GM18508 (cell line): ENCODE data around the gene RGS10.

Source experiments
- ATAC-seq: cut with Tn5 transposase; IDR thresholded peaks from one replicate; pipeline ENCODE4 v1.9.1; 2021; ENCODE audit warnings: moderate number of reproducible peaks; ENCODE audit not compliant: insufficient read depth, unreplicated experiment

The RGS10 gene

DNA sequence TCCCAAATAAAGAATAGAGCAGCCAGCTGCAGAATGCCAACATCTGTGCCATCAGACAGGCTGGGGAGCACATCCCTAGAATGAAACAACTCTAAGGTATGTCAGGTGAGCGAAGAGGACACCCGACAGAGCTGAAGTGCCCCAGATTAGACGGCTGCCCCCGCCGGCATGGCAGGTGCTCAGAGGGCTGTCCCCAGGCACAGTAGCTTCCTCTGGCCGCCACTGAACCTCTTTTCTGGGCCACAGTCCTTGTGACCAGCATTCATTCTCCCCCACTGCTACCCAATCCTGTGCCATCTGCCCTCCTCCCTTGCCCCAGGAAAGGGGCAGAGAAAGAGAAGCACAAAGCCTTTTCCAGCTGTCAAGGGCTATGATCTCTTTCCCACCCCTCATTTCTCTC lies 41.7 kb downstream of the RGS10 start:
- no peak for ATAC-seq

DNA sequence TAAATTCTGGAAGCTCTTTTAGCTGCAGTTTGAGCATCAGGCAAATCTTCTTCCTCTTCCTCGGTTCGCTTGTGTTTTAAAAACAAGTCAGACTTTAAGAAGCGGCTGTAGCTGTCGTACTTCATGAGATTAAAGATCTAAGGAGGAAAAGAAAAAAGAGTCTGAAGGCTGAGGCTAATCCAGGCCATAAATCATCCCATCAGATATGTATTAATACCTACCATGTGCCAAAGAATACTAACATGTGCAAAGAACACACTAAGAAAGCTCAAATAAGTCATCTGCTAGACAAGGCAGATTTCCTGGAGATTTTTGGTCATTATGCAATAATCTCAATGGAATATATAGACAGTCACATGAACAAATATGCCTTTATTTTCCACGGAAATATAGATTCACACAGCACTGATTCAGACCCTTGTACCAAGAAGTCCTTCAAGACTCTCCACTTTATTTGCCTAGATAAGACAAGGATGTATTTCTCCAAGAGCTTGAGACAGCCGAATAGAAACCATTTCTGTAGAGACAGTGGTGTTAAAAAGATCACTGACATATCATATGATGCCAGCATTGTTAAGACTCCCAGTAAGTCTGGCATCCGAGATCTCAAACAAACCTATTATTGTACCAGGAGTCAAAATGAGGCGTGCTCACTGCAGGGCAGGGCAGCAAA lies 42.3 kb downstream of the RGS10 start:
- no peak for ATAC-seq

DNA sequence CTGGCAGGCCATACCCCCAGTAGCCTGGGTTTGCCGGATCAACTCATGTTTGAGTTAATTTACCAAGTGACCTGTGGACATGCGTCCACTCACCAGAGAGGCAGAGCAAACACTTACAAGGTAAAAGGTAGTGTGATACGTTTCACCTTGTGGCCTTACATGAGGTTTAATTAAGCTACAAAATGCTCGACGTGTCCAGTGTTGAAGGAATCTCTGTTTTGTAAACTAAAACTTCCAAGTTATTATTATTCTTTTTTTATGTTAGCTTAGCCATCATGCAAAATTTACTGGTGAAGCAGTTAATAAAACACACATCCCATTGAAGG lies 42.9 kb downstream of the RGS10 start:
- no peak for ATAC-seq

DNA sequence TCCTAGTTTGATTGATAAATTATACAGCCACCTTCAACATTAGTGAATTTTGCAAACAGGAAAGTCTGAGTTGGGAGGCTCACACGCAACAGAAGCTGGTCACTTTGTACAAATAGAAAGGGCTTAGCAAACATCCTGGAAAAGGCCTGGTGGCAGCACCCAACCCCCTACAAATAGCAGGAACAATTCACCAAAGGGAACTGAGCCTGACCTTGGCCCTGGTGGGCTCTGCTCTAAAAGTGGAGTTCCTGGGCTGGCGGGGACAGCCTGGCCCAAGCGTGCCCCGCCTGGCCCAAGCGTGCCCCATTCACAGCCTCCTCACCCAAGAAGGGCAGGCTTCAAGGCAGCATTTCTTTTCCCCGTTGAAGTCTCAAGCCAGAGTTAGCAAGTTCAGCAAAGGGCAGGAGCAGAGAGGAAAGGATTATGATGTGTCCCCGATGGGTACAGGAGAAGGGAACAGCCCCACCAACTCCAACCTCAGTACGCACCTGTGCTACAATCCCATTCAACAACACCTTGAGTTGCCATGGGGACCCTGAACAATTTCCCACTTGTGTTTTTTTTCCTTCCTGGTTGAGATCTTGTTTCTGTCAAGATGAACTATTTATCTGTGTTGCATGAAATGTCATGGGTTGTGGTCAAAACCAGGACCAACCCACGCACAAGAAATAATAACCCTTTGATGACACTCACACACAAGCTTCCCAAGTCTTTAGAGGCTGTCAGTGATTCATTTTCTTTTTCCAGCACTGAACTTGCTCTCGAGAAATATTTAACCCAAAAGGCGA lies 43.4 kb downstream of the RGS10 start:
- no peak for ATAC-seq

DNA sequence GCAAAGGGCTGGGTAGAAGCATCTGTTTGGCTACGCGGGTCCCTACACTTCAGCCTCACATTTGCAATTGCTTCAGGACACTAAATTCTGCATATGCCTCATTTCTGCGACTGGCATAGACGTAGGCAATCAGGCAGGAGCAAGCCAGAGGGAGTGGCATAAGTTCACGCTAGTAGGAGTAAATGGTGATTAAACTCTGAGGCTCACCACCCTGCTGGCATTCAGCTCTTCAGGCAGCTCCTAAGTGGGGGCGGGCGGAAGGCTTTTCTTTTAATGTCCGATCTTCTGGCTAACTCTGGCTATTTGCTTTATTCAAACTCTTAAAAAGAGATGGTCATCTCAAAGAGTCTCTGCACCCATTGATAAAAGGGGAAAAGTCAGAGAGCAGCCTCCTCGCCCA lies 45.3 kb downstream of the RGS10 start:
- ATAC-seq: no peak

DNA sequence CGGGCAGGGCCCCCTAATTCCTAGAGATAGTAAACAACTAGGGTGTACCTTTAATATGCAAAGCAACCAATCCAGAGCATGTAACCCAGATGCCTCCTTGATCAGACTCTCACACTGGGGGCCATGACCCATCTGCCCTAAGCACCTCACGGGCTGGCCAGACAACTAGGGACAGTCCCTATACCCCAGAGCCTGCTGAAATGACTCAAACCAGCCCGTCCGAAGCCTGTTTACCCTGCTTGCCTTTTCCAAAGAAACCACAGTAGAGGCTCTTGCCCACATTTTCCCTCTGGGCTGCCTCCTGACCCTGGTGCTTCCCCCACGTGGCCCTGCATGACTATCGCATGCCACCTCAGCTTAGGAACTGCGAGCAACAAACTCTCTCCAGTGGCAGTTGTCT lies 46.2 kb downstream of the RGS10 start:
- peak; percentile 71 for ATAC-seq

DNA sequence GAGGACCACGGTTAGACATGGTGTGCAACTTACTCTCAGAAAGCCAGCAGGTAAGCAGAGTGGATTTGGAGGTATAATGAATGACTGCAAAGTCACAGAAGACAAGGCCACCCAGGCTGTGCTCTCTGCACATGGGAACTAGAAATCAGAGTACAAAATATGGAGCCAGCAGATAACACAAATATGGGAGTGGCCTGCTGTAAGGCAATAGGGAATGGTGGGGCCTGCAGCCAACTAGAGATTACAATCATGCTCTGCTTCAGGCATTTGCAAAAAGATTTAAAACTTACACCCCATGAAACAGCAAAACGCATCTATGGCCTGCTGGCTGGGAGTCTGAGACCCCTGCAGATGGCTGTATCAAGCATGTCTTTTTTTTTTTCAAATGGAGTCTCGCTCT lies 47.0 kb downstream of the RGS10 start:
- ATAC-seq: no peak

DNA sequence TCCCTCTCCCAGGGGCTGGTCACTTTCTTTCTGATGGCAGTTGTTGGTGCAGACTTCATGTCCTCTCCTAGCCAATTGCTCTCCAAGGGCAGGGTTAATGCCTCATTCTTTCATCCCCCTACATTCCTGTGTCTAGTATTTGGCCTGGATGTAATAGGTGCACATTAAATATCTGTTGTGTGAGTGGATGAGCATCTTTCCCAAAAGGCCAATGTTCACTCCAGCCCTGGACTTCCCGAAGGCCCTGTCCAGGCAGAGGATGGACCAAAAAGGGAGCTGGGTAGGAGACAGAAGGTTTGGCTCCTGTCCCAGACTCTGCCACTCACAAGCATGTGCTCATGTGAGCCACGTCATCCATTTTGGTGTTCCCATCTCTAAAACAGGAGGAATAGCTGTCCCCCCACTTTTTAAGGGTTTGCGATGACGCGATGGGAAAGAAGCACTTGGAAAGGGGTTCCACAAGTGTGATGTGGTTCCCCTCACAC lies 47.5 kb downstream of the RGS10 start:
- ATAC-seq: no peak

DNA sequence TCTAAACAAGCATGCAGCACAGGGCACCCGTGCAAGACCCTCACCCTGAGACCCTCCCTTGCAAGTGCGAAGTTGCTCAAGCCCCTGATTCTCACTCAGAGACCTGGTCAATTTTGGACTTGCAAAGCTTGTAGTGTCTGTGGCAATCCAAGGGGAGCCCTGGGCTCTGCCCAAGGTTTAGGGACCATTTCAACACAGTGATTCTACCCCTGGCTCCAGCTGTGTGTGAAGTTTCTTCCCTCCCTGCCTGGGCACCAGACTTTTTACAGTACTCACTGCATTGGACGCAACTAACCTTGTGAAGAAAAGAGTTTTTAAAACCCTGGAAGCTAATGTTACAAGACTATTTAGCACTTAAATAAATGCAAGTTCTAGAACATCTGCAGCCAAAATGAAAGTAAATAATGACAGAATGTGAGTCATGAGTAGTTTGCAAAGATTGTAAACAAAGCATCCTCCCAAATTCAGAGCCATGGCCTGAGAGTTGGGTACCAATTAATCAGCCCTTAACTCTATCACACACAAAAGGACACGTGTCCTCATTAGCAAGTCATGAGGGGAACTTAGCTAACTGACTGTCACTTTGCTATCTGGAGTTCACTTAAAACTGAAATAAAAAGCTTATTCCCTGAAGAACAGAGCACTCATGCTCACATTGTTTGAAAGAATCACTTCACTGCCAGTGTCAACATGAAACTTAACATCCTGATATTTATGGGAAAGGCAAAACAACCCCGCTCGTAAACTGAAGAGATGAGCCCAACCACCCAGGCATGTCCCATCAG lies 48.1 kb downstream of the RGS10 start:
- ATAC-seq: no peak

DNA sequence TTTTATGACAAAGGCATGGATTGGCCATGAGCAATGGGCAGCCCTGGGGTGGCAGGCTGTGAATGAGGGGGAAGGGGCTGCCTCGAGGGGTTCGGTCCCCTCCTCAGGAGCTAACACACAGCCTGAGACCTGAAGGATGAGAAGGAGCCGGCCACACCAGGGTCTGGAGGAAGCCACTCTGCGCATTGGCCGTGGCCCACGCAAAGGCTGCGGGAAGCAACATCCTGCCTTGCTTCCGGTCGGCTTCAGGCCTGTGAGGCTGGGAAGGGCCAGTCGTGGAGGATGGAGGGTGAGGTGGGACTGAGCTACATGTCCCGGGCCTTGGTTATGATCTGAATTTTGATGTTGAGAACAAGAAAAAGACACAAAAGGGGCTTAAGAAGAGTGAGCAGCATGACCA lies 49.4 kb downstream of the RGS10 start:
- no peak for ATAC-seq

DNA sequence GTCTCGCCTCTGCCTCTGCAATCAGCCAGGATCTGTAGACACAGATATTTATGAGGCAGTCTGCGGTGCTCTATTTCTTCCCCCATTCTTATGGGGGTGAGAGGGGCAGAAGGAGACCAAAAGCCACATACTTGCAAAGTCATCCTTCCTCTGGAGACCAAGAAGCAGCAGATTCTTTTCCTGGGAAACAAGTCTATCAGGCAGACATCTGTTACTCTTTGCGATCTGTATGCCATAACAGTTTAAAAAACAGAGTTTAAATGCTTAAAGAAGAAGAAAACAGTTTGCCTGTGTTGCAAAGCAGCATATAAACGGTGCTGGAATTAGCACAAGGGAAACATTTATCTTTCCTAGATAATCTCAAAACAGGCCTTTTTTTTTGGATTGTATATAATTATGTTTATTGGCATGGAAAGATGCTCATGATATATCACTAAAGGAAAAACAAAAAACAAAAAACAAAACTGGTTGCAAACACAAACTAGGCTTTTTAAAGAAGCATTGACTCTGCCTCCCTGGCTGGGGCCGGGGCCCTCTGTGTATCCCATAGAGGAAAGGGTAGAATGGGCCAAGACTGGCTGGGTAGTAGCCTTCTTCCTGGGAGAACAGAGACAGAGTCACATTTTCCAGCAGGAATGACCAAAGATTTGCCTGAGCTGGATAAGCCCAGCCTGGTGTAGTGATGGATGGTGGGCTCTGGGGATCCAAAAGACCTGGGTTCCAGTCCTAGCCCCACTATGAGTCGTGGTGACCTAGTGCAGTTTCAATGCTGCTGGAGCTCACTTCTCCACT lies 50.4 kb downstream of the RGS10 start:
- no peak for ATAC-seq

DNA sequence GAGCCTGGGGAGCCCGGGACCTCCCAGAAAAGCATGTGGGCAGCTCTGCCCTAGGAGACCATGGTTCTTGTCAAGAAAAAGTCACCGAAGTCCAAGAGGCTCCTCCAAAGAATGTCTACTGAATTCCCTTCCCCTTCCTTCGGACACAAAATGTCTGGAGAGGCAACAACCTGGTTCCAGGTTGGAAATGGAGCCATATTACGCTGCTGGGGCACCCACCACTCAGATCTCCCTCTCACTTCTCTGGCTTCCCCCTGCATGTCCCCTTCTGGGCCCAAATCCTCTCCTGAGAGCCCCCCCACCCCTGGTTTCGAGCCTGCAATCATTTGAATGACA lies 52.6 kb downstream of the RGS10 start:
- no peak for ATAC-seq

DNA sequence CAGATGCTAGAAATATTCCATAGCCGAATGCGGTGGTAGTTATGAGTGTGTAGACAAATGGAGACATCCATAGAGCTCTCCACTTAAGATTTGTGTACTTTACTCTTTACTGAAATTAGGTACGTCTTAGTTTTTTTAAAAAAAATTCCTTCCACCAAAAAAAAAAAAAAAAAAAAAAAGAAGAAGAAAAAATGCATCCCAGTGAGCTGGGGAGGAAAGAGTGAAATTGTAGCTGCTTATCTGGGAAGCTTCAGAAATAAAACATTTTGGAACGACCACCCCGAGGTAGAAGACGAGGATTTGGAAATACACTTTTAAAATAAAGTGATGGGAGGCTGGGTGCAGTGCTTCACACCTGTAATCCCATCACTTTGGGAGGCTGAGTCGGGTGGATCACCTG lies 53.8 kb downstream of the RGS10 start:
- ATAC-seq: no peak

DNA sequence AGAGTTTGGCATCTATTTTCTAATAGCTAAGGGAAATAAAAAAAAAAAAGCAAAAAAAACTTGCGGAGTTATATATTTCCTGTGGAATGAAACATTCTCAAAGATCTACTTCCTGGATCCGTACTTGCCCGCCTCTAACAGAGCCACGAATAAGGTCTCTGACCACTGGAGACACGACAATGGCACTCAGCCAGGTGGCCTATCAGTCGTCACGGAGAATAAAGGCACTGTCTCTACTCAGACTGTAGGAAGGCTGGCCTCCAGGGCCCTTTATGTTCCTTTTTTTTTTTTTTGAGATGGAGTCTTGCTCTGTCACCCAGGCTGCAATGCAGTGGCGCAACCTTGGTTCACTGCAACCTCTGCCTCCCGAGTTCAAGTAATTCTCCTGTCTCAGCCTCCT lies 58.7 kb downstream of the RGS10 start:
- no peak for ATAC-seq

DNA sequence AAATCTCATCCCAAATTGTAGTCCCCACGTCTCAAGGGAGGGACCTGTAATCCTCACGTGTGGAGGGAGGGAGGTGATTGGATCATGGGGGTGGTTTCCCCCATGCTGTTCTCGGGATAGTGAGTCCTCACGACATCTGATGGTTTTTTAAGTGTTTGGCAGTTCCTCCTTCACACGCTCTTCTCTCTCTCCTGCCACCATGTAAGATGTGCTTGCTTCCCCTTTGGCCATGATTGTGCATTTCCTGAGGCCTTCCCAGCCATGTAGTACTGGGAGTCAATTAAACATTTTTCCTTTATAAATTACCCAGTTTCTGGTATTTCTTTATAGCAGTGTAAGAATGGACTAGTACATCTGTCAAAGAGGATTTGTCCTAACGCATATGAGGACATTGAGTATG lies 59.5 kb downstream of the RGS10 start:
- no peak for ATAC-seq

DNA sequence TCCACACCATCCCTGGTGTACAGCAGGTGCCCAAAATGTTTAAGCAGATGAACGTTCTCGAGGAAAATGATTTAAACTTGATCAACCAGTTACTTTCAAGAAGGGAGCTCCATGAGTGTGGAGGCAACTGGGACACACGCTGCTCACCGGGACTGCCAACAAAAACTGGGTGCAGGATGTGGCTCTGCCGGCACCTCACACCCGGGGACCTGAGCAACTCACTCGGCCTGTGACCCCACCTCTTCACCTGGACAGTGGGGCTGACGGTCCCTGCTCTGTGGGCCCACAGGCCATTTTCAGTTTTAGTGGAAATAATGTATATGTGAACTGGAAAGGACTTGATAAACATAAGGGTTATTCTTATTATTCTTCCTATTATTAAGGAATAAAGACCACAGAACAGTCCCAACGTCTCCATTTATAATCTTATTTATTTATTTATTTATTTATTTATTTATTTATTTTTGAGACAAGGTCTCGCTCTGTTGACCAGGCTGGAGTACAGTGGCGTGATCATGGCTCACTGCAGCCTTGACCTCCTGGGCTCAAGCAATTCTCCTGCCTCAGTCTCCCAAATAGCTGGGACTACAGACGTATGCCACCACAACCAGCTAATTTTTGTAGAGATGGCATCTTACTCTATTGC lies 60.6 kb downstream of the RGS10 start:
- no peak for ATAC-seq

DNA sequence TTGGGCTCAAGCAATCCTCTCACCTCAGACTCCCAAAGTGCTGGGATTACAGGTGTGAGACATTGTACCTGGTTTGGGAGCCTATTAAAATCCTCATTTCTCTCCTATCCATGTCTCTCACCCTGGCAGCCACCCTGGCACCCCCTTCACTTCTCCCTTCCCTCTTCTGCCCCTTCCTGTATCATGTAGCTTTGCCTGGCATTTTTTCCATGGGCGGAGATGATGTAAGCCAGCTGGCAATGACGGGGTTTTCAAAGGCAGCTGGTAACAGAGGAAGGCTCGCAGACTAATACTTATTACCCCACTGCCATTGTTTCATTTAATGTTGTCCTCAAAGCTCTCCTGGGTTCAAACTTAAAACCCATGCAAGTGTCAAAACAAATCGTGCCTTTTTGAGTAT lies 61.9 kb downstream of the RGS10 start:
- ATAC-seq: no peak

DNA sequence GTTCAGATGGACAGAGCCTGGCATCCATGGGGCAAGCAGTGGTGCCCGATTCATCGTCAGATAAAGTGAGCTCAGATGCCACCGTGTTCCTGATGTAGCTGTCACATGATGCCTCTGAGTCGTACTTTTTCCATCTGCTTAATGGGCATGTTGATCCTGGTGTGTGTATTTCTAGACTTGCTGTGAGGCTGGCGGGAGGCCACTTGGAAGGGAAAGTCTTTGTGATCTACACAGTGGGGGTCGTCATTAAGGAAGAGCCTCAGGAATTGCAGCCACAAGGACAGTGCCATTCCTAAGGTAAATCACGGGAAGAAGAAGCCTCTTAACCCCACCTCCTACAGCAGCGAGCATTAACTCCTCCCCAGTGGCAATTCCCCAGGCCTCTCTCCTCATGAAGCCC lies 63.0 kb downstream of the RGS10 start:
- ATAC-seq: no peak

DNA sequence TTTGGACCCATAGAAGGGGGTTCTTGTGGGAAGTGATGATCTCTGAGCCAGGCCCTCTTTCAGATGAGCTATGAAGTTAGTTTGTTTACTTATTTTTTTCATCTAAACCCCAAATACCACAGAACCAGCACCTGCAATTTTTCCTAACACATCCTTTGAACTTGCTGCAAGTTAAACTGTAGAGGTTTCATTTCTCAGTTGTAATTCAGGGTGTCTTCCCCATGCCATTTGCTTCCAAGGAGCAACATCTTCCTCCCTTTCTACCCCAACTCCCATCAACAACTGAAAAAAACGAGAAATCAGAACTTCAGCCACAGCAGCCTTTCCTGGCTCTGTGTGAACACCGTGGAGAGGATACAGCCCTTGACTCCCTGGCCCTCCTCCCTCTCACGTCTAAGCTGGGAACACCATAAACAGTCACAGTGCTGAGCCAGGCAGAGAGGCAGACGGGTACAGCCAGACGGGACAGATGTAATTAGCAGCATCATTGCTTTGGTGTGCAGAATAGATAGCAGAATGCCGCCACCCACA lies 63.6 kb downstream of the RGS10 start:
- no peak for ATAC-seq
